Loucy (cell line): ENCODE measurements around the gene FADS2.
A peak's percentile ranks its signal among the peaks of the same experiment; 100 is the strongest.

Experiments used
- H2AFZ ChIP-seq: fragments of 200-600 bp; sonication (generic); 2 replicates; pipeline ENCODE4 v1.6.0; 2016; ENCODE audit warnings: antibody characterized with exemption, mild to moderate bottlenecking, low read length, moderate library complexity
- H3F3A ChIP-seq: fragments of 200-600 bp; 2 replicates; pipeline ENCODE4 v1.6.0; 2016; ENCODE audit warnings: antibody characterized with exemption, low read depth, mild to moderate bottlenecking
- H3K27me3 ChIP-seq: fragments of 200-600 bp; sonication (generic); 2 replicates; pipeline ENCODE4 v1.6.1; 2014; ENCODE audit warnings: low read length, mild to moderate bottlenecking; ENCODE audit not compliant: insufficient read depth, poor library complexity, severe bottlenecking
- H3K36me3 ChIP-seq: fragments of 200-600 bp; sonication (generic); 2 replicates; pipeline ENCODE4 v1.6.1; 2016; ENCODE audit warnings: low read length; ENCODE audit not compliant: insufficient read depth
- H3K4me1 ChIP-seq: fragments of 200-600 bp; sonication (generic); 2 replicates; pipeline ENCODE4 v1.5.1; 2014; ENCODE audit warnings: low read length, mild to moderate bottlenecking; ENCODE audit not compliant: insufficient read depth, poor library complexity, severe bottlenecking
- H3K4me2 ChIP-seq: fragments of 200-600 bp; sonication (generic); 2 replicates; pipeline ENCODE4 v1.6.0; 2014; ENCODE audit warnings: antibody characterized with exemption, low read length, low read depth, mild to moderate bottlenecking; ENCODE audit not compliant: poor library complexity, severe bottlenecking
- H3K4me3 ChIP-seq: fragments of 200-600 bp; sonication (generic); 2 replicates; pipeline ENCODE4 v1.5.1; 2014; ENCODE audit warnings: low read length, mild to moderate bottlenecking, mixed read lengths; ENCODE audit not compliant: poor library complexity, severe bottlenecking
- H3K79me2 ChIP-seq: fragments of 200-600 bp; sonication (generic); 2 replicates; pipeline ENCODE4 v1.6.1; 2014; ENCODE audit warnings: low read length; ENCODE audit not compliant: insufficient read depth
- H3K9ac ChIP-seq: fragments of 200-600 bp; sonication (generic); 2 replicates; pipeline ENCODE4 v1.6.0; 2014; ENCODE audit warnings: mild to moderate bottlenecking, low read depth, low read length, moderate library complexity; ENCODE audit not compliant: poor library complexity, severe bottlenecking
- H3K9me2 ChIP-seq: fragments of 200-600 bp; sonication (generic); replicated peaks from 2 replicates; pipeline ENCODE4 v1.6.1; 2016; ENCODE audit warnings: low read depth, low read length, mixed read lengths
- H3K9me3 ChIP-seq: fragments of 200-600 bp; sonication (generic); 2 replicates; pipeline ENCODE4 v1.6.1; 2014; ENCODE audit warnings: mild to moderate bottlenecking, antibody characterized with exemption, low read length, low read depth; ENCODE audit not compliant: insufficient read depth
- H4K20me1 ChIP-seq: fragments of 200-600 bp; sonication (generic); 2 replicates; pipeline ENCODE4 v1.6.0; 2014; ENCODE audit warnings: antibody characterized with exemption, low read length, mild to moderate bottlenecking; ENCODE audit not compliant: insufficient read depth, poor library complexity, severe bottlenecking
- EZH2phosphoT487 ChIP-seq: fragments of 200-600 bp; IDR thresholded peaks from 2 replicates; pipeline ENCODE4 v1.6.1; 2018; ENCODE audit warnings: antibody characterized with exemption, mild to moderate bottlenecking, moderate library complexity, borderline replicate concordance
- TF ChIP-seq, protein P1 (sequence below): fragments of 200-600 bp; sonication (generic); conservative IDR thresholded peaks from 2 replicates; pipeline ENCODE4 v1.5.1; 2014; ENCODE audit warnings: mild to moderate bottlenecking, antibody characterized with exemption, low read length

The FADS2 gene

GRCh38 chr11:61892085-61892370 lies 63.9 kb downstream of the FADS2 start:
- H3K9me2 ChIP-seq, result no peaks in the 10 kb centered on the region
- peaks cover 18% of the 10 kb centered on the region for H3K4me1 ChIP-seq
- TF ChIP-seq, protein P1, sequence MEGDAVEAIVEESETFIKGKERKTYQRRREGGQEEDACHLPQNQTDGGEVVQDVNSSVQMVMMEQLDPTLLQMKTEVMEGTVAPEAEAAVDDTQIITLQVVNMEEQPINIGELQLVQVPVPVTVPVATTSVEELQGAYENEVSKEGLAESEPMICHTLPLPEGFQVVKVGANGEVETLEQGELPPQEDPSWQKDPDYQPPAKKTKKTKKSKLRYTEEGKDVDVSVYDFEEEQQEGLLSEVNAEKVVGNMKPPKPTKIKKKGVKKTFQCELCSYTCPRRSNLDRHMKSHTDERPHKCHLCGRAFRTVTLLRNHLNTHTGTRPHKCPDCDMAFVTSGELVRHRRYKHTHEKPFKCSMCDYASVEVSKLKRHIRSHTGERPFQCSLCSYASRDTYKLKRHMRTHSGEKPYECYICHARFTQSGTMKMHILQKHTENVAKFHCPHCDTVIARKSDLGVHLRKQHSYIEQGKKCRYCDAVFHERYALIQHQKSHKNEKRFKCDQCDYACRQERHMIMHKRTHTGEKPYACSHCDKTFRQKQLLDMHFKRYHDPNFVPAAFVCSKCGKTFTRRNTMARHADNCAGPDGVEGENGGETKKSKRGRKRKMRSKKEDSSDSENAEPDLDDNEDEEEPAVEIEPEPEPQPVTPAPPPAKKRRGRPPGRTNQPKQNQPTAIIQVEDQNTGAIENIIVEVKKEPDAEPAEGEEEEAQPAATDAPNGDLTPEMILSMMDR, result peak; percentile 24; the same call in 1 of the 2 replicates
- TF ChIP-seq EZH2phosphoT487, result no peak
- peak overlapping the region; percentile 44 for H3K9ac ChIP-seq
- H3K4me3 ChIP-seq, result peak overlapping the region; percentile 80
- H4K20me1 ChIP-seq, result peaks cover 5% of the 10 kb centered on the region
- no peaks in the 10 kb centered on the region for H3K36me3 ChIP-seq
- H3K4me2 ChIP-seq, result peak overlapping the region; percentile 97
- H3K9me3 ChIP-seq, result no peaks in the 10 kb centered on the region
- H3F3A ChIP-seq, result peaks cover 3% of the 10 kb centered on the region; the same call in 1 of the 2 replicates
- H2AFZ ChIP-seq, result peak overlapping the region; percentile 98
- 0 out of 2 replicates have a peak, but pooled peaks cover 4% of the 10 kb centered on the region for H3K79me2 ChIP-seq
- H3K27me3 ChIP-seq, result no peaks in the 10 kb centered on the region

DNA sequence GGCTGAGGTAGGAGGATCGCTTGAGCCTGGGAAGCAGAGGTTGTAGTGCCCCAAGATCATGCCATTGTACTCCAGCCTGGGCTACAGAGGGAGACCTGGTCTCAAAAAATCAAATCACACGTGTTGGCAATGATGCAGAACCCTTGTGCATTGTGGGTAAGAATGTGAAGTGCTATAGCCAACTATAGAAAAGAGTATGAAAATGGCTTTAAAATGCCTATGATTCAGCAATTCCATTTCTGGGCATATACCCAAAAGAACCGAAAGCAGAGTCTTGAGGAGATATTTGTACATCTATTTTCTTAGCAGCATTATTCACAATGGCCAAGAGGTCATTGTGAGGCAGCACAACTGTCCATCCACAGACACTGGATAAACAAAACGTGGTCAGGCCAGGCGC lies 65.9 kb downstream of the FADS2 start:
- no peaks in the 10 kb centered on the region for H3K9me2 ChIP-seq
- H3K4me2 ChIP-seq, result no peak overlapping the region
- H3K79me2 ChIP-seq, result 0 out of 2 replicates have a peak, but pooled peaks cover 4% of the 10 kb centered on the region
- H3K27me3 ChIP-seq, result no peaks in the 10 kb centered on the region
- H3K4me1 ChIP-seq, result peaks cover 18% of the 10 kb centered on the region
- peaks cover 5% of the 10 kb centered on the region for H4K20me1 ChIP-seq
- no peak overlapping the region for H2AFZ ChIP-seq
- H3K36me3 ChIP-seq, result no peaks in the 10 kb centered on the region
- peaks cover 3% of the 10 kb centered on the region; the same call in 1 of the 2 replicates for H3F3A ChIP-seq
- TF ChIP-seq, protein P1, result no peak
- H3K9me3 ChIP-seq, result no peaks in the 10 kb centered on the region
- H3K9ac ChIP-seq, result no peak overlapping the region
- H3K4me3 ChIP-seq, result no peak overlapping the region

DNA sequence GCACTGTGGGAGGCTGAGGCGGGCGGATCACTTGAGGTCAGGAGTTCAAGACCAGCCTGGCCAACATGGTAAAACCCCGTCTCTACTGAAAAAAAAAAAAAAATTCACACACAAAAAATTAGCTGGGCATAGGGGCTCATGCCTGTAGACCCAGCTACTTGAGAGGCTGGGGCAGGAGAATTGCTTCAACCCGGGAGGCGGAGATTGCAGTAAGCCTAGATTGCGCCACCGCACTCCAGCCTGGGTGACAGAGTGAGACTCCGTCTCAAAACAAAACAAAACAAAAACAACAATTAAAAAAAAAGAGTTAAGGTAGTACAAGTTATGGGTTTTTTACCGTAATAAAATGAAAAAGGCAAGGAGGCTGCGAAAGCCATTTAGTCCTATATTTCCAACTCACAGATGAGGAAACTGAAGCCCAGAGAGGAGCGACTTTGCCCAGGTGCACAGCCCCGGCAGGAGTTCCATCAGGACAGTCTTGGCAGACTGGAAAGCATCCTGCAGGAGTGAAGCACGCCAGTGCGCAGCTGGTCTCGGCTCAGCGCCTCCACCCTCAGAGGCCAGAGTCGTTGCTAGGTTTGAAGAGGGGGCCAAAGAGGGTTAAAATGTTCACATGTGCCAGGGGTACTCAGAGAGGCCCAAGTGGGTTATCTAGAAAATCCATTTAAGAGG lies 67.1 kb downstream of the FADS2 start:
- TF ChIP-seq, protein P1, result no peak
- TF ChIP-seq EZH2phosphoT487, result no peak
- H3F3A ChIP-seq, result peaks cover 3% of the 10 kb centered on the region; the same call in 1 of the 2 replicates
- H3K4me1 ChIP-seq, result peaks cover 14% of the 10 kb centered on the region

More for the DNA sequence above, 67.1 kb downstream of the FADS2 start:
- Histone ChIP-seq H4K20me1 (peaks cover 3% of the 10 kb centered on the region), H3K79me2 (0 out of 2 replicates have a peak, but pooled peaks cover 2% of the 10 kb centered on the region), H3K36me3 (no peaks in the 10 kb centered on the region), H3K4me3 (no peak overlapping the region), H3K9me3 (no peaks in the 10 kb centered on the region), H3K9me2 (no peaks in the 10 kb centered on the region), H3K9ac (no peak overlapping the region), H2AFZ (no peak overlapping the region), H3K4me2 (no peak overlapping the region), H3K27me3 (no peaks in the 10 kb centered on the region)
